ENCODE measurements around the gene PLEKHA7.
A peak's percentile ranks its signal among the peaks of the same experiment; 100 is the strongest.

PLEKHA7 gene

DNA sequence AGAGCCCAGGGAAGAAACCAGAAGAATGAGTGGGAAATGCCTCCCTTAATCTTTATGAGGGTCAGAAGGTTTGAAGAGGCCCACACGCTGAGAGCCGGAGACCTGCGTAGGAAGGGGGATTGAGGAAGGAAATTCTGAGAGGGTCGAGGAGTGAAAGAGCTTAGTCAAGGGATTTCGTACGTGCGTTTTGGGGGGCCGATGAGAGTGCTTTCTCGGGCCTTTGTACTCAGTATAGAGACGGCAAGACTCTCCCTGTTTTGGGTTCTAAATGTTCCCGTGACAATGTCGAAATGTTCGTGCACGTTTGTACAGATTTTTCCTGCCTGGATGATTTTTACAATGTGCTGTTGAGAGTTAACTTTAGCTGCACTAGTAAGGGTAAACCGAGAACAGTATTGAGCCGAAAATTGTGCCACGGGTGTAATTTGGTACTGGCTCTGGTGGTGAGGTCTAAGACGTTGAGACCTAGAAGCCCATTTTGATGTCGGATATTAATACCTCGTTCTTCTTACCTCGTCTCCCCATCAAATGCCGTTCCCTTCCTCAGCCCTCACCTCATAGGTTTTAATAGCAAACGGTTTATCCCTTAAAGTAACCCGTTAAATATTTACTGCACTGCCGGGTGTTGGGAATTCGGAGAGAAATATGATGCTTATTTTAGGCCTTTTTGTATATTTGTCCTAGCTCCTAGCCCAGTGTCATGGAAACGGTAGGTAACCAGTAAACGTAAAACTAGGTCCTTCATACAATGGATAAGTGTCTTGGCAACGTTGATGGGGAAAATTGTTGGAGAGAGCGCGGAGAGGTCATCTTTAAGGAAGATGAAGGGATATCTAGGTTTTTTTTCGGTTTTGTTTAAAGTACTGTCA, 275.0 kb downstream of the PLEKHA7 start:
- no peak for DNase-seq (ENCODE audit: low read depth, low spot score)

DNA sequence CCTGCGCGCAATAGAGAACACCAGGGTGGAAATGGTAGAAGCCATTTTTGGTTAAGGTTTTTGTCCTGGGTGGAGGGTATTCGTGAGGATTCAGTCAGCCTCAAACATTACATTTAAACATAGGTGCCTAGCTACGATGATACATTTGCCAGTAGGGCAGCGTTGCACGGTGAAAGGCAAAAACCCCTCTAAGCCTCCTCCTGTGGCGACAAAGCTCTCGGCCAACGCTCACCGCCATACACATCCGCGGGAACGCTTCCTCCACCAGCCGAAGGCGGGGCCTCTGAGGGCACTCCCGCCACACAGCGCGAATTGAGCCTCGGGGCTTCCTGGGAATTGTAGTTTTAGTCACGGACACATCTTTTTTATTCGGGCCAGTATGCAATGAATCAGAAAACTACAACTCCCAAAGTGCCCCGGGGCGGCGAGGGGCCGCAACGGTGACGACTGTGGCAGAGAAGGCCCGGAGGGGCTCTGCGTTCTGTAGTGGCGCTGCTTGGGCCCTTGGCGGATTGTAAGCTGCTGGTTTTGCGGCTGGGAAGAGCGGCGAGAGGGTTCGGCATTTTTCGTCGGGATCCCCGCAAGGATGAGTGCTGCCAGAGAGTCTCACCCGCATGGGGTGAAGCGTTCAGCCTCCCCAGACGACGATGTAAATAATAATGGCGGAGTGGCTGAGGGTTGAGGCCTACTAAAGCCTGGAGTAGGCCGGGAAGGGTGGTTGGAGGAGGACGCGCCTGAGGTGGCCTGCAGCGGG, 275.8 kb downstream of the PLEKHA7 start, which contains the start of gene C11orf58:
C11orf58 (plus strand) TSS at position 455 of the 754 bp plus-strand sequence; CDS start at position 587, 132 bp downstream.
- DNase-seq (ENCODE audit: low read depth, low spot score) = peak; percentile 92

DNA sequence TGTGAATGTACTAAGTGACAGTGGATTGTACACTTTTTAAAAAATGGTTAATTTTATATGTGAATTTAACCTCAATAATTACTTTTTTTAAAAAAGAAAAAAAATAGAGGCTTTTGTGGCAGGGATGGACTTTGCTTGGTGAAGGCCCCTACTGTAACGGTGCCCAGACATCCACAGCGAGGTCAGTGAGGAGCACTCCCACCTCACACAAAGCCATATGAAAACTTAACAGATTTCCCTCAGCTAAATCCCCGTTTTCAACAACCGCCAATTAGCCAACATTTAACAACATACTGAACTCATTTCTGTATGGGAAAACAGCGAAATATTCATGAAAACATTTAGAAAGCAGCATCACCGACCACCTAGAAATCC, 276.4 kb downstream of the PLEKHA7 start:
- no peak for DNase-seq (ENCODE audit: low read depth, low spot score)

Data from smooth muscle cell of the brain vasculature (primary cell).